ENCODE measurements around the gene WIPF1. TPM values are rescaled to one million over a fixed set of nuclear protein-coding genes. Genes with fewer than 3 reads are reported as not detected.

WIPF1 gene, protein sequence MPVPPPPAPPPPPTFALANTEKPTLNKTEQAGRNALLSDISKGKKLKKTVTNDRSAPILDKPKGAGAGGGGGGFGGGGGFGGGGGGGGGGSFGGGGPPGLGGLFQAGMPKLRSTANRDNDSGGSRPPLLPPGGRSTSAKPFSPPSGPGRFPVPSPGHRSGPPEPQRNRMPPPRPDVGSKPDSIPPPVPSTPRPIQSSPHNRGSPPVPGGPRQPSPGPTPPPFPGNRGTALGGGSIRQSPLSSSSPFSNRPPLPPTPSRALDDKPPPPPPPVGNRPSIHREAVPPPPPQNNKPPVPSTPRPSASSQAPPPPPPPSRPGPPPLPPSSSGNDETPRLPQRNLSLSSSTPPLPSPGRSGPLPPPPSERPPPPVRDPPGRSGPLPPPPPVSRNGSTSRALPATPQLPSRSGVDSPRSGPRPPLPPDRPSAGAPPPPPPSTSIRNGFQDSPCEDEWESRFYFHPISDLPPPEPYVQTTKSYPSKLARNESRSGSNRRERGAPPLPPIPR
- 11.9 and 19.4 TPM in 2 replicates for total RNA-seq (2014; rRNA removed)
- 24.1 TPM for polyA plus RNA-seq (2012)

DNA sequence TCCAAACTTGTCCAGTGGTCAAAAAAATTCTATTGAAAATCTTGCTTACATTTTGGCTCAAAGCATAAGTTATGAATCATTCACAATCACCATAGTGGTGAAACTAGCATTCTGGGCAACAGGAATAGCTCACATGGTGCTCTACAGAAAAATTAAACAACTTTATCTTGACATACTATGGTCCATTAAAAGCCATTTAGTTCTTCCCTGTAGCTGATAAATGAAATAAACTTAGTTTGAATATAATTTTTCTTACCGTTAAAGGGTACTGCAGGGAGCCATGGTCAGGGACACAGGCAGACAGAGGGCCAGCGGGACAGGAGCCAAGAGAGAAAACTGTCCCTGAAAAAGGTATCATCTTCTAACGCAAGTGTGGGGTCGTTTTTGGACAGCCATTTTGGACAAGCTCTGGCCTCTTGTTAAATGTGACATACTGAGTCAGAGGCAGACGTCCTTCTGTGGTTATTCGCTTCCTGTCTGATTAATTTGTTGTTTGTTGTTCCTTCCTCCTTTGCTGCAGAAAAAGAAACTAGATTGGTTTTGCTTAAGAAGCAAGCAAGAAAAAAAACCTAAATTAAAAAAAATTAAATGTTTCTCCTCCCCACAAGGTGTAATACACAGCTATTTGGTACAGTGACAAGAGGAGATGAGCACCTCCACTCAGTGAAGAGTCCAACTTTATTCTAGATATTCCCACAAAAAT is at the start of gene WIPF1:
WIPF1 (minus strand) TSS at position 460 of the 703 bp plus-strand sequence. CDS start 12,231 bp downstream, outside the sequence.
- peak; percentile 85 for DNase-seq (ENCODE audit: low read depth)

DNA sequence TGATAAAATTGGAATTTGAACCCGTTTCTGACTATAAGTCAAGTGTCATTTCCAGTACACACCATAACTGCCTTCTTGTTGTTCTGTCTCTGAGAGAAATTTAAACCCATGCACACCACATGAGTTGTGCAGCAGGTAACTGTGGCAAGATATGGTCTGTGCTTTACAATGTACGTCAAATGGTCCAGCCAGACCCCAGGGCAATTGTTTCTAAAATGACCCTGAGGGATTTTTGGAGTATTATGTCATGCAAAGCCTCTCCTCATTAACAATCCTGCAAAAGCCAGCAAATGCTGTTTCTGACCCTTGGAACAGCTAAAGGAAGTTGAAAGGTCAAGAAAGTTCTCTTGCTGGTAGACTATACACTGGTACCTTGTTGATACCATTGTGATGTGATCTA is 47.7 kb upstream of the WIPF1 start:
- no peak for DNase-seq (ENCODE audit: low read depth)

DNA sequence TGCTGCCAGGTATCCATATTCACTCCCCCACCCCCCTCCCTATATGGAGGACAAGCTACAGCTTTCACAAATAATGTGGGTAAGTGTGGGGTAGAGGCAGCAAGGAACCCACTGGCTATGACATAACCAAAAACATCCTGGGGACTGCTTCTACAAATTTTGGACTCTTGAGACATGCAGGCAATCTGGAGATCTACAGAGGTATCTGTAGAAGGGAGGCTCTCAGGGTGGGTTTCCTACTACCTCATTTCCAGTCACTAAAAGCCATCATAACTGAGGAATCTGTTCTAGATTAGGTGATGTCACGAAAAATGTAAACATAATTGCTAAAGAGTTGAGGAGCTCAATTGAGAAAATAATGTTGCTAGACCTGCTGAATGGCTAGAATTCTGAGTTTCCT is 46.8 kb upstream of the WIPF1 start:
- DNase-seq (ENCODE audit: low read depth), result no peak

DNA sequence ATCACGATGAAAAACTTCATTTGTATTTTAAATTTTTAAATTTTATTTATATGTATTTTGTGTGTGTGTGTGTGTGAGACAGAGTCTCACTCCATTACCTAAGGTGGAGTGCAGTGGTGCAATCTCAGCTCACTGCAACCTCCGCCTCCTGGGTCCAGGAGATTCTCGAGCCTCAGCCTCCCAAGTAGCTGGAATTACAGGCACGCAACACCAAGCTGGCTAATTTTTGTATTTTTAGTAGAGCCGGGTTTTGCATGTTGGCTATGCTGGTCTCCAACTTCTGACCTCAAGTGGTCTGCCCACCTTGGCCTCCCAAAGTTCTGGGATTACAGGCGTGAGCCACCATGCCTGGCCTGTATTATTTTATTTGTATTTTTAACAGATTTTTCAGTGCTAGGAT is 45.8 kb upstream of the WIPF1 start:
- no peak for DNase-seq (ENCODE audit: low read depth)

DNA sequence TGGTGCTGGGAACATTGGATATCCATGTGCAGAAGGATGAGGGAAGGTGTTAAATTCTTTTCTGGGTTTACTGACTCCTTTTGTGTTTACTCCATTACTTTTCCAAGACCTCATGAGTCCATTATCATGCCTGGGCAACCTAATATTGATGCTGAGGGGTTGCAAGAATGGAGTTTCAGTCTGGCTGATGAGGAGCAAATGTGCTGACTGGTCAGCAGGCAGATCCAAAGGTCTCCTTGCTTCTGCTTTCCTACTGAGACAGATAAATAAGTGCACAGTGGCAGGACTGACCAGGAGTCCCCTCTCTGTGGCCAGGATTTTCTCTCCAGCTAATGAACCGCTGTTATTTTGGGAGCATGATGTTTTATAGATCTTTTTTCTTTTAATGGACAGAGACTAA is 43.6 kb upstream of the WIPF1 start:
- no peak for DNase-seq (ENCODE audit: low read depth)

DNA sequence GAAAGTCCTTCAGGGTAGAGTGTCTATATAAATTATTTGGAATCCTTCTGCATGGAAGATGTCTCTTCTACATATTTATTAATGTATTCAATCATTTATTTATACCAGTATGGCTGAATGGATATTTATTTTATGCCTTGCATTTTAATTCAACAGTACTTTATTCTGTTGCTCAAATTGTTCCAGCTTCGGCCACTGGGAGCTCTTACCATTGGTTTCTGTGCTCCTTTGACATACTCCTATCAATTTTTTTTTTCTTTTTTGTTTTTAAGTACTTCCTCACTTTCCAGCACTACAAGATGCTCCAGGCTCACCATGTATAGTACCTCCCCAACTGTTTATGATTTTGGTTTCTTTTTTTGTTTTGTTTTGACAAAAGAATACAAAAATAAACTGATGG is 39.4 kb upstream of the WIPF1 start:
- DNase-seq (ENCODE audit: low read depth), result no peak

DNA sequence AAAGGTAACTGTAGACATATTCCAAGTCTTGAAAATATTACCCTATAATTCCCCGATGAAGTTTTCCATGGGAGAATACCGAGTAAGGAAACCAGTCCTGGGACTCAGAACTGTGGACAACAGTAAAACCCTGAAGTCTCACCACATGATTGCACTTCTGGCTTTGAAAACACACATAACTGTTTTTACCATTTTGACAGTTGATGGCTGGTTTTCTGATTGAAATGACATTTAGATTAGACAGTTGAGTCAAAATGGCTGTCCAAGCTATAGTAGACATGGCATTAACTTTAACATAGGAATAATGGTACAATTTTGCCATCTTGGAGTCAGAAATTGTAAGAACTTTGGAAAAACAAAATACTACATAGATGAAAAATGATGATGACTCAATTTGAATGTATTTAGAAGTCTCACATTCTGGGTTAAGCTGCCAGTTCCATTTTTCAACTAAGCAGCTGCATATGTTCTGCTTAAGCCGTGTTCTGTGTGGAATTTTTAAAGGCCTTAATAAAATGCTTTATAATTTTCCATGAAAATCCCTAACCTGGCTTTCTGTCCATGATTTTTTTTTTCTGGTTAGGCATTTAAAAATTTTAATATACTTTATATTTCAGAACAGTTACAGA is 38.3 kb upstream of the WIPF1 start:
- peak; percentile 71 for DNase-seq (ENCODE audit: low read depth)

DNA sequence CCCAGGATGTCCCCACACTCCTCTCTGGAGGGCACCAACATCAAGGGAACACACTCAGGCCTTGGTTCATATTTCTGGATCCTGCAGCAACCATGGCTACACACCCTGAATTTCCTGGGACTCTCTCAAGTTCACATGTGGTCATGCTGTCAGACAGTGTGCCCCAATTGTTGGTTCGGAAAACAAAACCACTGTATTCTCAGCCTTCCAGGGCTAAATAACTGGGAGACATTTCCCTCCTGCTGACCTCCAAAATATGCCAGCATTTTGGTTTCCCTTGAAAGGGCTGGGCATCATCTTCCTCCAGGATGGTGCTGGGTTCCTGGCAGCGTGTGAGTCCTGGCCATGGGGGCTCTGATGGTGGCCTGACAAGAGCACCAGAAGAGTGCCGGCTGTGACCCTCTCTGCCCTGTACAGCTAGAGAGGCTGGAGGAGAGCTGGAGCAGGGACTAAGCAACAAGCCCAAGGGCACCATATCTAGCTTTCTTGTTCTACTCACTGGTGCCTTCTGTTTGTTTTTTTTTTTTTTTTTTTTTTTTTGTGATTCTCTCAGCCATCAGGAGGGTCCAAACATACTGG is 37.5 kb upstream of the WIPF1 start:
- no peak for DNase-seq (ENCODE audit: low read depth)

DNA sequence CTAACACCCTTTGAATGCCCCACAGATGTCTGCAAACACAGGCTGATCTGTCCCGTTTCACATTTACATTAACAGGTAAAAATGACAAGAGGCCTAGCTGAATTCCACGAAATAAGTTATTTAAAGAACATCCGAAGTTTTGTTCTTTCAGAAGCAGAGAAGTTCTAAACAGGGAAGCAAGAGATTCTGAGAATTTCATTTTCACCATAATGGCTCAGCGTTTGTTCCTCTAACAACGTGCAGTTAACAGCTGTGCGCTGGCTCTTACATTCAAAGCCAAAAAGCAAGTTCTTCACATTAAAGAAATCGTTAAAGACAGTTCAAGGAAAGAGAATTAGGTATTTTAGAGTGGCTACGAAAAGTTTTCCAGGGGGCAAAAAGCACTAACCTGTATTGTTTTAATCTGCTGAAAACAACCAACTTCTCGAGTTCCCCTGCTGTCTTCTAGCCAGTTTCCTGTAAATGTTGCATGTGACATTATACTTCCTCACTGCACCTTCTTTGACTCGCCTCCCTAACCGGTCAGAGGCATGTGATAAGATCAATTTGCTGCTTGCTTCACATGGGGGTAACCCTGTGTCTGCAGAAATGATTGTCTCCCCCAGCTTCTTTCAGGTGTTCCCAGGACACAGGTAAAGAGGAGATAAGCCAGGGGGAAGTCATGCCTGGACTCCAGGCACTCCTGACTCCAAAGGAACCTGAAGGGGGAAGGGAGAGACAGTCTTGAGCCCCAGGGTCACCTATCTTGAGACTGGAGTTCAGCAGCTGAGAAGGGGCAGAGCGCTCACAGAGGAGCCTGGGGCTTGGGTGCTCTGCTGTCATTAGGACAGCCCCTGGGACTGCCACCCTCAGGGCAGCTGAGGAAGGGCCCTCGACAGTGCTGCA is 36.8 kb upstream of the WIPF1 start:
- DNase-seq (ENCODE audit: low read depth), result no peak

DNA sequence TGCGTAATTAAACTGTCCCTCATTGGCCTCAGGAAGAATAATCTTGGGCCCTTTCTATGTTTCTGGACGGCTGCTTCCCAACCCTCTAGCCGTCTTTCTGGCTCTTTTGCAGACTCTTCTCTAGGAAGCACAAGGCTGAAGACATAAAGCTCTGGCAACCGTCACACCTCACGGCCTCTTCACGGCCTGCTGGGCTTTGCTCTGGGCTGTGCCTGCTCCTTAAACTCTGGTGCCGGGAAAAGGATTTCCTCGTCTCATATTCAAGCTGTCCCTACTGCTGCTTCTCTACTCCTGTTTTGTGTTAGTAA is 36.0 kb upstream of the WIPF1 start:
- DNase-seq (ENCODE audit: low read depth), result no peak

DNA sequence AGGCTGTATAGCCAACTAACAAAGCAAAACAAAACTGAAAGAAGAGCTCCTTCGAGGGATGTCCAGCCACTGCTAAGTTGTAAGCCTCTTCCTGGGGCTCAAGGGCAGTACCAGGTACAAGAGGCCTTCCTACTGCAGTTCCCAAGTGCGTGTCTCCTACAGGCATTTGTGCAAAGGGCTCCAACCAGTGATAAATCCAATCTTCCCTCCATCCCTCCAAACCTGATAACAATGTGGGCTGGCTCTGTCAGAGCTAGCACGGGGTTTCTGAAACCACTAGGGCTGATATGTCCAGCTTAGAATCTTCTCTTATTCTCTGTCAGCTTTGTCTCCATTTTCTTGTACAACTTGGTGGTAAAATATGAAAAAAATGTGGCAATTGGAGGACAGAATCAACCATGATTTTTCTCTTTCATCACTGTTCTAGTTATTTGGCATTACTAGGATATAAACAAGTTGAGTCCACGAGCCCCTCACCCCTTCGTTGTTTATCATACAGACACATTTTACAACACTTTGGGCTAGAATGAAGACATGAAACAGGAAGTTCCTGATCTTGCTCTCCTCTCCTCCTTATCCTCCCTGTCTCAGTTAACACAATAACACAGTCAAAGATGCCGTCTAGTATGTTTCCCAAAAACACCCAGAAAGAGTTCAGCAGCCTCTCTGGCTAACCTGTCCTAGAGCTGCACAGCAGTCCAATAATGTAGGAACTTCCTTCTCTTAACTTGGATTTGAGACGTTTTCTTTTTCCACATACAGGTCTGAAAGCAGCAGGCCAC is 35.4 kb upstream of the WIPF1 start:
- DNase-seq (ENCODE audit: low read depth), result no peak

DNA sequence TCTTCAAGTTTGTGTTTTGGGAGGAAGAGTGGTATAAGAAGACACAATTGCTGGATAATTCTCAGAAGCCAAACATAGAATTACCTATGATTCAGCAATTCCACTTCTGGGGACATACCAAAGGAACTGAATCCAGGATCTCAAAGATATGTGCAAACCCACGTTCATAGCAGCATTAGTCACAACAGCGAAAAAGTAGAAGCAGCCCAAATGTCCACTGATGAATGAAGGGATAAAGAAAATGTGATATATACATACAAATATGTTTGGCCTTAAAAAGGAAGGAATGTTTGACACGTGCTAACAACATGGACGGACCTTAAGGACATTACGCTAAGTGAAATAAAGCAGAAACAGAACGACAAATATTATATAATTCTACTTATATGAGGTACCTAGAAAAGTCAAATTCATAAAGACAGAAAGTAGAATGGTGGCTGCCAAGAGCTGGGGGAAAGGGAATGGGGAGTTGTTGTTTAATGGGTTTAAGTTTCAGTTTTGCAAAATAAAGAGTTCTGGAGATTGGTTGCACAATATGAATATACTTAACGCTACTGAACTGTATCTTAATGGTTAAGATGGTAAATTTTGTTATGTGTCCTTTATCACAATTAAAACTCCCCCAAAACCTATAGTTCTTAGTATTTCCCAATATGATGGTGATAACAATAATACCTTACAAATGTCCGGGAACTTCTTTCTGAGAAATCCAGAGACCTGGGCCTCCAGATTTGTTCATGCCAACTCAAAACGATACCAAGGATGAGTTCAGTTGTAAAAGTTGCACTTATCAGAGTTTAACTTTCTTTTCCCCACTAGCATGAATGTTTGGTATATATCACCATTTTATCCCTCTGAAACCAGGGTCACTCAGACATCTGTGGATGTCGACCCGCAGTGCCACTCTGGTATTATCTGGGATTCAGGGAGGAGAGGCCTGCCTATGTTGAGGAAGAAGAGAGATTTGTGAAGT is 33.7 kb upstream of the WIPF1 start:
- peak; percentile 82 for DNase-seq (ENCODE audit: low read depth)

DNA sequence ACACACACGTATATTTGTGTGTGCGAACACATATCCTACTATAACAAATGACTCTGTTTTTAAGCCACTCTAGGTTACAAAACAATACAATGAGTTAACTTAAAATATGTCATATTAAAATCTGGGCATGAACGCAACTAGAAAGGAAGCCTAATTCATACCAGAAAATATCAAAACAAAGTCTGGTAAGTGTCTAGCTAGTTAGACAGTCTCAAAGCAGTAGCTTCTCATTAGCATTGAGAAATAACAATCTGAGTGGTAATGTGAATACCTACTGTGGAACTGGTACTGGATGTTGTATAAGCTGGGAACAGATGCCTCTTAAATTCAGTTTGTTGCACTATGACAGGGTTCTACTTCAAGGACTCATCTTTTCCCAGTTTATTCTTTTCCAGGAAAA is 32.5 kb upstream of the WIPF1 start:
- DNase-seq (ENCODE audit: low read depth), result no peak

DNA sequence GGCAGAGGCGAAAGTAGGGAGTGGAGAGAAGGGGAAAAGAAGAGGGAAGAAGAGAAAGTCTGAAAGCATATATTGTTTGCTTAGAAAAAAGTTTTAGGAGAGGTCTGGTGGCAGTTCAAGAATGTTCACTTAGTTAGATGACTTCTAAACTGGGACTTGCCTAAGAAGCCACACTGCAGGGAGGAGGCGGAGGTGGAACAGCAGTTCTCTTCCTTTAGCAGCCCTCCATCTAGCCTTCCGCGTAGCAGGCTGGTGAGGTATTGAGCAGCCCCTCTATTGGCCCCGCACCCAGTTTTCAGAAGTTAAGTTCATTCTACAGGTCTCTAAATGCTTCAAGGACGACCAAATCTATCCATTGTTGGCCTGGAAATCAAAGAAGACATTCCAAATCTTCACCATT is 31.9 kb upstream of the WIPF1 start:
- no peak for DNase-seq (ENCODE audit: low read depth)

DNA sequence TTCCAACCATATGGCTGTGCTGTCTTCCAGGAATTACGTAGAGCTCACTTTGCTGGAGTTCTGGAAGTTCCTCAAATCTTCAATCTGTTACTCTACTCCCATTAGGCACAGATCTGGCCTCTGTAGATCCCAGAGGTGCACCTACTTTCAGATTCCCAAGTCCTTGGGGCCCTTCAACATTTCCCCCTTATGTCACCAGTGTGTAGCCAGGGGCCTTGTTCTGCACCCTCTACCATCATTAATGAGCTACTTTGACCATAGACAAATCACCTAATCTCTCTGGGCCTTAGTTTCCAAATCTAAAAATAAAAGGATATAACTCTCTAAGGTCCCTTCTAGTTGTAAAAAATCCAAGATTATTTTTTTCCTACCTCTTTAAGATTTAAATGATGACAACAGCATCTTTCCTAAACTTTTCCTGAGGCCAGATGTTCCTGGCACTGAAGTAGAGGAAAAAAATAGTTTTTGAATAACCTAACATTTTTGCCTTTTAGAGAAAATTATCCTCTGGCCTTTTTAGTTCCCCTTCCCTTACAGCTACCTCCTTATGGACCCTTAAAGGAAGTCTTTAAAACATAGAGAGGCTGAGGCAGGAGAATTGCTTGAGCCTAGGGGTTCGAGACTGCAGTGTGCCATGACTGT is 31.0 kb upstream of the WIPF1 start:
- DNase-seq (ENCODE audit: low read depth), result no peak

DNA sequence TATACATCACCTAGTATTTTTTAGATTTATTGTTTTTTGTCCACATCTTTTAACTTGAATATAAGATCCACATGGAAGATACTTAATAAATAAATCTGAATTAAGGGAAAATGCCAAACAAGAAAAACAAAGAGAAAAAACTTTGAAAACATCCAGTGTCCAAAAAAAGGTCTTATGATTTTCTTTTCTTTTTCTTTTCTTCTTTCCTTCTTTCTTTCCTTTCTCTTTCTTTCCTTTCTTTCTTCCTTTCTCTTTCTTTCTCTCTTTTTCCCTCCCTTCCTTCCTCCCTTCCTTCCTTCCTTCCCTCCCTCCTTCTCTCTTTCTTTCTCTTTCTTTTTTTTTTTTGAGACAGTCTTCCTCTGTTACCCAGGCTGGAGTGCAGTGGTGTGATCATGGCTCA is 29.6 kb upstream of the WIPF1 start:
- DNase-seq (ENCODE audit: low read depth), result no peak

DNA sequence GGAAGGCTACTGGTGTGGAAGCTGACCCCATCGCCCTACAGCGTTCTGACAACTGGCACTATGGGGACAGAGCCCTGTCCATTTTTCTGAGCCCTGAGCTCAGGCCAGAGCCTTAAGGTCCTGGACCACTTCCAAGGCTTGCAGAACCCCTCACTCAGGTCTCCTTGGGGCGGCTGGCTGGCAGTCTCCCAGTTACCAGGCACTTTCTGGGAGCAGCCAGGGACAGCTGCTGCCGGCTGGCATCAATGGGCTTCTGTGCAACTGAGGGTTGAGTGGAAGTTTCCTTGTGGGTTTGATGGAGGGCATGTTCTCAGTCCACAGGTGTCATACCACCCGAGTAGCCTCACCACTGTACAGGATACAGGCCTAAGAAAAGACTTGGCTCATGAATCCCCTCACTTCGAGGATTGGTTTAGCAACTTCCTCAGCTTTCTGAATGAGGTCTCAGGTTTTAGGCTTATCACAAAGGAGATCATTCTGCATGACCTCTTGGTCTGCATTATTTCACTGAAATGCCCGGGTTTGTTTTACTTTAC is 27.4 kb upstream of the WIPF1 start:
- no peak for DNase-seq (ENCODE audit: low read depth)

DNA sequence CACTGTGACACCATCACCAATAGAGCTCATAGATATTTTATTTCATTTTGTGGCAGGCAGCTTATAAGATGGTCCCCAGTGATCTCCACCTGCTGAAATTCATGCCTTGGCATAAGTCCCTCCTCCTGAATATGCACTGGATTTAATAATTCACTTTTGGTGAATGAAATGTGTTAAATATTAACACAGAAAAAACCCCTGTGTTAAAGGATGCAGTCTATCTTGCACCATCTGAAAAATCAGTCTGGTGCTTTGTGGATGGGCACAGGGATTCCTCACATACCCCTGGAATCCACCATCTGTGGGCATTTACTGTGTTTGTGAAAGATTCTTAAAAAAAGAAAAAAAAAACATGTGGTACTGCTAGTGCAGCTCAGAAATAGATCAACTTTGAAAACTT is 26.1 kb upstream of the WIPF1 start:
- no peak for DNase-seq (ENCODE audit: low read depth)

Measured in LHCN-M2 (cell line).